Peyer's patch (tissue), 4 donors: Measurements from ENCODE around the gene PHKG1.
"Not testable (repeated sequence)": the region's sequence is repeated elsewhere in the genome, so short reads cannot be mapped to it uniquely, and the experiment has no call there.

Experiments used
- CTCF ChIP-seq, 6 experiments: fragments of 450-650 bp in 4 of 6; fragments of 200-600 bp in 2 of 6; sonication (generic) in 1 of 6; IDR thresholded peaks; one replicate each; pipeline ENCODE4 v1.5.1; 2017 to 2019; ENCODE audit warnings: antibody characterized with exemption in 6 of 6, mild to moderate bottlenecking in 3 of 6, moderate library complexity in 1 of 6
- POLR2A ChIP-seq, 2 donors: fragments of 450-650 bp; IDR thresholded peaks; one replicate each; pipeline ENCODE4 v1.5.1; 2017; ENCODE audit warnings: antibody characterized with exemption in 2 of 2, mild to moderate bottlenecking in 2 of 2, moderate library complexity in 2 of 2

GRCh38 chr7:56066376-56066775 lies 26.4 kb downstream of the PHKG1 start:
- TF ChIP-seq CTCF, POLR2A (IDR thresholded peaks at IDR 0.05): not testable (repeated sequence)
